Kidney epithelial cell (primary cell): ENCODE data around the gene EP400. TPM values are rescaled to one million over a fixed set of nuclear protein-coding genes. Genes with fewer than 3 reads are reported as not detected.

Source experiments
- DNase-seq: peaks from one replicate; pipeline ENCODE4 v3.0.0-alpha.2; 2010; ENCODE audit warnings: low read depth
- H3K27me3 ChIP-seq: 2 replicates; pipeline ENCODE4 v1.6.0; 2011; ENCODE audit warnings: low read length; ENCODE audit not compliant: control insufficient read depth, insufficient read depth
- H3K36me3 ChIP-seq: 2 replicates; pipeline ENCODE4 v1.5.1; 2011; ENCODE audit warnings: low read length; ENCODE audit not compliant: control insufficient read depth, insufficient read depth
- H3K4me3 ChIP-seq: 2 replicates; pipeline ENCODE4 v1.5.1; 2011; ENCODE audit warnings: low read depth, mild to moderate bottlenecking, control low read depth, low read length
- total RNA-seq: library from RNA; depleted of rRNA; stranded (reverse); fragments of >200 nt; gene quantifications from 2 replicates; pipeline ENCODE4 v1.2.3, GENCODE V29; 2015
- TF ChIP-seq, protein P1 (sequence below): IDR thresholded peaks from 2 replicates; pipeline ENCODE4 v1.5.1; 2011; ENCODE audit warnings: mild to moderate bottlenecking, moderate library complexity, low read length, control low read depth, inconsistent platforms; ENCODE audit not compliant: insufficient read depth, poor library complexity, severe bottlenecking

EP400 gene
- total RNA-seq, 1 donor from 2014 or later, result 21.4 TPM

GRCh38 chr12:132030367-132031038, 80.8 kb downstream of the EP400 start:
- no peak for DNase-seq
- TF ChIP-seq, protein P1, sequence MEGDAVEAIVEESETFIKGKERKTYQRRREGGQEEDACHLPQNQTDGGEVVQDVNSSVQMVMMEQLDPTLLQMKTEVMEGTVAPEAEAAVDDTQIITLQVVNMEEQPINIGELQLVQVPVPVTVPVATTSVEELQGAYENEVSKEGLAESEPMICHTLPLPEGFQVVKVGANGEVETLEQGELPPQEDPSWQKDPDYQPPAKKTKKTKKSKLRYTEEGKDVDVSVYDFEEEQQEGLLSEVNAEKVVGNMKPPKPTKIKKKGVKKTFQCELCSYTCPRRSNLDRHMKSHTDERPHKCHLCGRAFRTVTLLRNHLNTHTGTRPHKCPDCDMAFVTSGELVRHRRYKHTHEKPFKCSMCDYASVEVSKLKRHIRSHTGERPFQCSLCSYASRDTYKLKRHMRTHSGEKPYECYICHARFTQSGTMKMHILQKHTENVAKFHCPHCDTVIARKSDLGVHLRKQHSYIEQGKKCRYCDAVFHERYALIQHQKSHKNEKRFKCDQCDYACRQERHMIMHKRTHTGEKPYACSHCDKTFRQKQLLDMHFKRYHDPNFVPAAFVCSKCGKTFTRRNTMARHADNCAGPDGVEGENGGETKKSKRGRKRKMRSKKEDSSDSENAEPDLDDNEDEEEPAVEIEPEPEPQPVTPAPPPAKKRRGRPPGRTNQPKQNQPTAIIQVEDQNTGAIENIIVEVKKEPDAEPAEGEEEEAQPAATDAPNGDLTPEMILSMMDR, result no peak
- H3K36me3 ChIP-seq, result peaks cover 6% of the 10 kb centered on the region
- no peaks in the 10 kb centered on the region for H3K27me3 ChIP-seq
- no peak overlapping the region for H3K4me3 ChIP-seq

- no peak for DNase-seq
- TF ChIP-seq, protein P1, result no peak
- no peak overlapping the region for H3K4me3 ChIP-seq
- H3K27me3 ChIP-seq, result no peaks in the 10 kb centered on the region
- H3K36me3 ChIP-seq, result peaks cover 2% of the 10 kb centered on the region
These were observed 83.9 kb downstream of the EP400 start for GRCh38 chr12:132033627-132034026.

- no peak for DNase-seq
- Histone ChIP-seq H3K27me3 (no peaks in the 10 kb centered on the region), H3K36me3 (peaks cover 1% of the 10 kb centered on the region), H3K4me3 (no peak overlapping the region)
- TF ChIP-seq, protein P1, result no peak
These were observed 86.4 kb downstream of the EP400 start for GRCh38 chr12:132036063-132036683.

GRCh38 chr12:132040906-132041606, 91.3 kb downstream of the EP400 start:
- TF ChIP-seq, protein P1, result no peak
- no peak overlapping the region for H3K4me3 ChIP-seq
- DNase-seq, result no peak
- peaks cover 3% of the 10 kb centered on the region for H3K36me3 ChIP-seq
- H3K27me3 ChIP-seq, result no peaks in the 10 kb centered on the region

GRCh38 chr12:132043216-132043615, 93.5 kb downstream of the EP400 start:
- peaks cover 3% of the 10 kb centered on the region for H3K36me3 ChIP-seq
- H3K27me3 ChIP-seq, result no peaks in the 10 kb centered on the region
- no peak overlapping the region for H3K4me3 ChIP-seq
- TF ChIP-seq, protein P1, result no peak
- DNase-seq, result no peak
